Panc1 (cell line): Measurements from ENCODE around the gene OGFOD2. TPM values are rescaled to one million over a fixed set of nuclear protein-coding genes. Genes with fewer than 3 reads are reported as not detected.

Source experiments
- ATAC-seq: fragments of 200-7000 bp; cut with Tn5 transposase; 2 replicates; pipeline ENCODE4 v1.9.1; 2020; ENCODE audit warnings: mild to moderate bottlenecking, moderate library complexity
- BruUV-seq: library from RNA; stranded (reverse); fragments of 400-500 nt; replicated peaks from 2 replicates; lab custom pipeline; 2021; lab: Mats Ljungman, UMichigan
- CTCF ChIA-PET: fragments of 300-600 bp; sonication (Branson Sonifier 250); formaldehyde crosslinking; loops from one replicate; lab custom pipeline; 2022; ENCODE audit warnings: antibody characterized with exemption; lab: Charles Lee
- POLR2A ChIA-PET: fragments of 300-600 bp; sonication (Branson Sonifier 250); formaldehyde crosslinking; loops from one replicate; lab custom pipeline; 2022; ENCODE audit warnings: antibody characterized with exemption; lab: Charles Lee
- DNase-seq: peaks from one replicate; pipeline ENCODE4 v3.0.0-alpha.2; 2010; ENCODE audit warnings: low read depth, low spot score
- H3K27ac ChIP-seq: 2 replicates; pipeline ENCODE4 v1.5.1; 2011; ENCODE audit warnings: mild to moderate bottlenecking, low read length, inconsistent platforms
- H3K27me3 ChIP-seq: fragments of 200-500 bp; sonication (Bioruptor generic); 2 replicates; pipeline ENCODE4 v1.6.0; 2014; ENCODE audit warnings: low read length, inconsistent platforms; ENCODE audit not compliant: control insufficient read depth, insufficient read depth
- H3K36me3 ChIP-seq: fragments of 200-500 bp; sonication (Bioruptor generic); 2 replicates; pipeline ENCODE4 v1.5.1; 2014; ENCODE audit warnings: inconsistent platforms, mild to moderate bottlenecking, low read length, moderate library complexity; ENCODE audit not compliant: control insufficient read depth, insufficient read depth
- H3K4me1 ChIP-seq: 2 replicates; pipeline ENCODE4 v1.5.1; 2011; ENCODE audit warnings: inconsistent platforms, mild to moderate bottlenecking, low read length, moderate library complexity; ENCODE audit not compliant: control insufficient read depth, insufficient read depth
- H3K4me3 ChIP-seq, 2 experiments: 2 replicates each; pipeline ENCODE4 v1.5.1; 2011 to 2012; ENCODE audit warnings: low read depth in 2 of 2, low read length in 2 of 2, mild to moderate bottlenecking in 2 of 2, inconsistent platforms in 1 of 2, moderate library complexity in 1 of 2
- H3K9me3 ChIP-seq: fragments of 200-500 bp; sonication (Bioruptor generic); 2 replicates; pipeline ENCODE4 v1.5.1; 2014; ENCODE audit warnings: low read depth, mild to moderate bottlenecking, inconsistent platforms, low read length, moderate library complexity; ENCODE audit not compliant: control insufficient read depth, insufficient read depth
- POLR2AphosphoS5 ChIP-seq: IDR thresholded peaks from 2 replicates; pipeline ENCODE4 v1.6.1; 2012; ENCODE audit warnings: mild to moderate bottlenecking, low read depth, low read length, moderate library complexity
- SIN3A ChIP-seq: IDR thresholded peaks from 2 replicates; pipeline ENCODE4 v1.6.1; 2012; ENCODE audit warnings: low read depth, mild to moderate bottlenecking, low read length, moderate library complexity, borderline replicate concordance; ENCODE audit not compliant: insufficient read depth
- TCF7L2 ChIP-seq: IDR thresholded peaks from 2 replicates; pipeline ENCODE4 v1.6.1; 2011; ENCODE audit warnings: mild to moderate bottlenecking, low read depth, low read length, inconsistent platforms
- in situ Hi-C: cut with HindIII; loops from 2 replicates; pipeline ENCODE4 v1.10.0; 2016; ENCODE audit warnings: low sequenced_read_pairs, low pct_unique_long_range_greater_than_20kb
- intact Hi-C: fragments of 100-400 bp; cut with micrococcal nuclease; formaldehyde crosslinking; loops from one replicate; pipeline ENCODE4 v1.10.0; 2022; ENCODE audit not compliant: unreplicated experiment
- total RNA-seq: library from RNA; stranded (reverse); gene quantifications from one replicate; pipeline ENCODE4 v1.2.1, GENCODE V29; 2021; ENCODE audit not compliant: unreplicated experiment
- TF ChIP-seq, protein P1 (sequence below): fragments of 450-650 bp; IDR thresholded peaks from 2 replicates; pipeline ENCODE4 v1.5.1; 2017; ENCODE audit warnings: mild to moderate bottlenecking
- TF ChIP-seq, protein P2 (sequence below), 2 experiments: IDR thresholded peaks; 2 replicates each; pipeline ENCODE4 v1.6.1; 2011 to 2012; ENCODE audit warnings: low read depth in 2 of 2, control low read depth in 1 of 2, low read length in 1 of 2, mild to moderate bottlenecking in 1 of 2, moderate library complexity in 1 of 2; ENCODE audit not compliant: insufficient read depth in 1 of 2

OGFOD2 gene
- total RNA-seq, 1 experiment from 2014 or later = 32.0 TPM

DNA sequence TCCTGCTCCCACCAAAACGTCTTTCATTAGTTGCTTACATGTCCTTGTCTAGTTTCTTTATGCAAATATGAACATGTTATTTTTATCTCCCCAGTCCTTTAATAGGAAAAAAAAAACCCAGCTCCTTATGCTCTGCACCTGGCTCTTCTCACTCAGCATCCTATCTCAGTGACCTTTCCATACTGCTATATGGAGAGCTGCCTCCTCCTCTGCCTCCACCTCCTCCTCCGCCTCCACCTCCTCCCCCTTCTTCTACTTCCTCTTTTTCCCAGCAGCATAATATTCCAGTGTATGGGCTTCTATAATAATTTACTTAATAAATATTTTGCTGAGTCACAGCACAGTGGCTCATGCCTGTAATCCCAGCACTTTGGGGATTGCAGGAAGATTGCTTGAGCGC lies 40.3 kb upstream of the OGFOD2 start:
- no TSS peak for BruUV-seq
- Histone ChIP-seq H3K4me1 (no peaks in the 10 kb centered on the region), H3K27ac (no peak overlapping the region), H3K27me3 (no peaks in the 10 kb centered on the region), H3K36me3 (no peaks in the 10 kb centered on the region), H3K9me3 (no peaks in the 10 kb centered on the region), H3K4me3 (no peak overlapping the region)
- CTCF ChIA-PET = no interaction called here
- in situ Hi-C loops (no loop called here), intact Hi-C loops (no loop called here)
- no peak for ATAC-seq
- DNase-seq = no peak
- POLR2A ChIA-PET = interaction anchor here (0.5 kb wide), 1 partner anchor 264 kb away, joined by 3 read pairs; no protein-coding TSS in a partner anchor
- TF ChIP-seq, protein P1, sequence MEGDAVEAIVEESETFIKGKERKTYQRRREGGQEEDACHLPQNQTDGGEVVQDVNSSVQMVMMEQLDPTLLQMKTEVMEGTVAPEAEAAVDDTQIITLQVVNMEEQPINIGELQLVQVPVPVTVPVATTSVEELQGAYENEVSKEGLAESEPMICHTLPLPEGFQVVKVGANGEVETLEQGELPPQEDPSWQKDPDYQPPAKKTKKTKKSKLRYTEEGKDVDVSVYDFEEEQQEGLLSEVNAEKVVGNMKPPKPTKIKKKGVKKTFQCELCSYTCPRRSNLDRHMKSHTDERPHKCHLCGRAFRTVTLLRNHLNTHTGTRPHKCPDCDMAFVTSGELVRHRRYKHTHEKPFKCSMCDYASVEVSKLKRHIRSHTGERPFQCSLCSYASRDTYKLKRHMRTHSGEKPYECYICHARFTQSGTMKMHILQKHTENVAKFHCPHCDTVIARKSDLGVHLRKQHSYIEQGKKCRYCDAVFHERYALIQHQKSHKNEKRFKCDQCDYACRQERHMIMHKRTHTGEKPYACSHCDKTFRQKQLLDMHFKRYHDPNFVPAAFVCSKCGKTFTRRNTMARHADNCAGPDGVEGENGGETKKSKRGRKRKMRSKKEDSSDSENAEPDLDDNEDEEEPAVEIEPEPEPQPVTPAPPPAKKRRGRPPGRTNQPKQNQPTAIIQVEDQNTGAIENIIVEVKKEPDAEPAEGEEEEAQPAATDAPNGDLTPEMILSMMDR = no peak
- TF ChIP-seq POLR2AphosphoS5 = no peak
- TF ChIP-seq, protein P2, sequence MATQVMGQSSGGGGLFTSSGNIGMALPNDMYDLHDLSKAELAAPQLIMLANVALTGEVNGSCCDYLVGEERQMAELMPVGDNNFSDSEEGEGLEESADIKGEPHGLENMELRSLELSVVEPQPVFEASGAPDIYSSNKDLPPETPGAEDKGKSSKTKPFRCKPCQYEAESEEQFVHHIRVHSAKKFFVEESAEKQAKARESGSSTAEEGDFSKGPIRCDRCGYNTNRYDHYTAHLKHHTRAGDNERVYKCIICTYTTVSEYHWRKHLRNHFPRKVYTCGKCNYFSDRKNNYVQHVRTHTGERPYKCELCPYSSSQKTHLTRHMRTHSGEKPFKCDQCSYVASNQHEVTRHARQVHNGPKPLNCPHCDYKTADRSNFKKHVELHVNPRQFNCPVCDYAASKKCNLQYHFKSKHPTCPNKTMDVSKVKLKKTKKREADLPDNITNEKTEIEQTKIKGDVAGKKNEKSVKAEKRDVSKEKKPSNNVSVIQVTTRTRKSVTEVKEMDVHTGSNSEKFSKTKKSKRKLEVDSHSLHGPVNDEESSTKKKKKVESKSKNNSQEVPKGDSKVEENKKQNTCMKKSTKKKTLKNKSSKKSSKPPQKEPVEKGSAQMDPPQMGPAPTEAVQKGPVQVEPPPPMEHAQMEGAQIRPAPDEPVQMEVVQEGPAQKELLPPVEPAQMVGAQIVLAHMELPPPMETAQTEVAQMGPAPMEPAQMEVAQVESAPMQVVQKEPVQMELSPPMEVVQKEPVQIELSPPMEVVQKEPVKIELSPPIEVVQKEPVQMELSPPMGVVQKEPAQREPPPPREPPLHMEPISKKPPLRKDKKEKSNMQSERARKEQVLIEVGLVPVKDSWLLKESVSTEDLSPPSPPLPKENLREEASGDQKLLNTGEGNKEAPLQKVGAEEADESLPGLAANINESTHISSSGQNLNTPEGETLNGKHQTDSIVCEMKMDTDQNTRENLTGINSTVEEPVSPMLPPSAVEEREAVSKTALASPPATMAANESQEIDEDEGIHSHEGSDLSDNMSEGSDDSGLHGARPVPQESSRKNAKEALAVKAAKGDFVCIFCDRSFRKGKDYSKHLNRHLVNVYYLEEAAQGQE (IDR thresholded peaks at IDR 0.05; ENCODE audit: insufficient read depth in 1 of 2, low read depth in 2 of 2, low read length in 1 of 2) = no peak
- TF ChIP-seq SIN3A = no peak
- TF ChIP-seq TCF7L2 = no peak

GRCh38 chr12:122935318-122935717 lies 39.7 kb upstream of the OGFOD2 start:
- no peak for DNase-seq
- Histone ChIP-seq H3K9me3 (no peaks in the 10 kb centered on the region), H3K4me3 (no peak overlapping the region), H3K27ac (0 out of 2 replicates have a peak overlapping the region, but pooled peaks have one; percentile 1), H3K27me3 (no peaks in the 10 kb centered on the region), H3K4me1 (no peaks in the 10 kb centered on the region), H3K36me3 (no peaks in the 10 kb centered on the region)
- TF ChIP-seq, protein P2 (IDR thresholded peaks at IDR 0.05; ENCODE audit: insufficient read depth in 1 of 2, low read depth in 2 of 2, low read length in 1 of 2) = no peak
- TF ChIP-seq, protein P1 = no peak
- TF ChIP-seq POLR2AphosphoS5 (no peak), TCF7L2 (no peak), SIN3A (no peak)
- in situ Hi-C loops = no loop called here
- ATAC-seq = 0 out of 2 replicates have a peak, but pooled peaks have one; percentile 35
- POLR2A ChIA-PET = interaction anchor here (0.5 kb wide), 1 partner anchor 264 kb away, joined by 3 read pairs; no protein-coding TSS in a partner anchor
- intact Hi-C loops = no loop called here
- BruUV-seq = no TSS peak
- CTCF ChIA-PET = no interaction called here
